Activated CD4-positive, alpha-beta T cell treated with anti-CD3 and anti-CD28 coated beads for 1 hour (primary cell): ENCODE data around the gene POLR2J.
"Not testable (repeated sequence)": the region's sequence is repeated elsewhere in the genome, so short reads cannot be mapped to it uniquely, and the experiment has no call there.

ENCODE experiments used
- DNase-seq: peaks from one replicate; pipeline ENCODE4 v3.0.0-alpha.2; 2020

Gene POLR2J

DNA sequence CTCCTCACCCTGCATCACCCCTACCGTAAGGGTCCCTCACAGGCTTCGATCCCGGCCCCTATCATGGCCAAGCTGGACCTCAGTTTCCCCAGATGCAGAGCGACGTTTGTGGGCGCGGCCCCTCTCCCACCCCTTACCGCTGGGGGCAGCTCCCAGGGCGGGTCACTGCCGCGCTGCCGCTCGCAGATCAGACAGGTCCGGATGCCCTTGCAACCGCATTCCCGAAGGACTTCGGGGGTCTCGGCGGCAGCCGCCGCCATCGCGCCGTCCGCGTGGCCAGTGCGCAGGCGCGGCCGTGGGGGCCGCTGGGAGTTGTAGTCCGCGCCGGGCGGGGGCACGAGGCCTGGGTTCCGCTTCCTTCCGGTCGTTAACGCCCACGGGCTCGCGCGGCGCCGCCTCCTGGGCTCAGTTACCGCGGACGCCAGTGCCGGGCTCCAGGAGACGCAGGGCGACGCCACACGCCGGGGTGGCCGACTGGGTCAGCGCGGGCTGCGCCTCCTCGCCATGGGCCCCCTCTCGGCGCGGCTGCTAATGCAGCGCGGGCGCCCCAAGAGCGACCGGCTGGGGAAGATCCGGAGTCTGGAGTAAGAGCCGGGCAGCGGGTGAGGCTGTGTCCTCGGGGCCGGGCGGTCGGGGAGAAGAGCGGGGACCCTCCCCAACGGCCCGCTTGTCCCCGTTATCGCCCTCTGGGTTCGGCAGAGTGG, 14.0 kb downstream of the POLR2J start, which contains the start of the genes ALKBH4 and LRWD1:
Gene ALKBH4, minus strand, starts transcription at position 287 of the 704 bp plus-strand sequence. Its CDS starts 27 bp downstream, at position 260.
Gene LRWD1, plus strand, starts transcription at position 408 of the 704 bp plus-strand sequence. Its CDS starts 97 bp downstream, at position 505.
- DNase-seq, result peak; percentile 91

- no peak for DNase-seq
Observed at GRCh38 chr7:102463841-102464576, 14.7 kb downstream of the POLR2J start.

- DNase-seq, result no peak
Observed at GRCh38 chr7:102460467-102460866, 18.3 kb downstream of the POLR2J start.

GRCh38 chr7:102459221-102459844, 19.4 kb downstream of the POLR2J start:
- DNase-seq, result no peak

GRCh38 chr7:102457352-102457924, 21.3 kb downstream of the POLR2J start:
- DNase-seq, result no peak

GRCh38 chr7:102456327-102456726, 22.4 kb downstream of the POLR2J start:
- DNase-seq, result no peak

DNA sequence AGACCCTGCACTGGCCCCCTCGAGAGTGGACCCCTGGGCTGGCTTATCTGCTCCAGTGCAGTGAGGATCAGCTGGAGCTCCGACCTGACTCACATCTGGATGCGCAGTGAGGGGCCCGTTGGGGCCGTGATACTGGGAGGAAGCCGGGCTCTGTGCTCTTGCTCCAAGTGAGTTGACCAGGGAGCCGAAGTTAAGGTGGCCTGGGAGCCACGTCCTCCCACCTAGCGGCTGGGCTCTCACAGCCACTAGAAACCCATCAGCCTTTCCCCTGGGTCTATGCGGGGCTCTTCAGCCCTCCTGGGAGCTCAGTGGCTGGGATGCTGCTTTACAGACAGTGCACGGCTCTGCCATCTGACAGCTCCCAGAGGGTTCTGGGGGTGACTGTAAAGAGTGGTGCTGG, 23.1 kb downstream of the POLR2J start:
- no peak for DNase-seq

DNA sequence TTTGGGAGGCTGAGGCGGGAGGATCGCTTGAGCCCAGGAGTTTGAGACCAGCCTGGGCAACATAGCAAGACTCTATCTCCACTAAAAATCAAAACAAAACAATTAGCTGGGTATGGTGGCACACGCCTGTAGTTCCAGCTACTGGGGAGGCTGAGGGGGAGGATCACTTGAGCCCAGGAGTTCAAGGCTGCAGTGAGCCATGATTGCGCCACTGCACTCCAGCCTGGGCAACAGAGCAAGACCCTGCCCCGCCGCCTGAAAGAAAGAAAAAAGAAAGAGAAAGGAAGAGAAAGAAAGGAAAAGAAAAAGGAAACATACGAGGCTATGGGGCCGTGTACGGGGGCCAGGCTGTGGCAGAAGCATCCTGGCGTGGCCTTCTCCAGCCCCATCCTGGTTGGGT, 23.8 kb downstream of the POLR2J start:
- DNase-seq, result not testable (repeated sequence)

DNA sequence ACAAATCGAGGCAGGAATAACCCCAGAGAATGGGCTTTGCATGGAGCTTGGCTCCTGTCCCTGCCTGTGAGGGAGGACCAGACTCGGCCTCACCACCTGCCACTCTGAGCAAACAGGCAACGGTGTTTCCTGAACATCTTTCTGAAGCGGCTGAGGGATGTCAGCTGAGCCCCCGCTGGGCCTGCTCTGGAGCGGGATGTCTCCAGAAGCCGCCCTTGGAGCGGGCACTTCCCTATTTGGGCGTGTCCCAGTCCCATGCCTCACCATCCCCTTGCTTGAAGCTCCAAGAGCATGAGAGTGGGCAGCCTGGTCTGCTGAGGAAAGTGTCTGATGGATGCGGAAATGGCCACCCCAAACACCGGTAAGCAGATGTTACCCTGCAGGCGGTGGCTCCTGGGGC, 24.3 kb downstream of the POLR2J start:
- no peak for DNase-seq

DNA sequence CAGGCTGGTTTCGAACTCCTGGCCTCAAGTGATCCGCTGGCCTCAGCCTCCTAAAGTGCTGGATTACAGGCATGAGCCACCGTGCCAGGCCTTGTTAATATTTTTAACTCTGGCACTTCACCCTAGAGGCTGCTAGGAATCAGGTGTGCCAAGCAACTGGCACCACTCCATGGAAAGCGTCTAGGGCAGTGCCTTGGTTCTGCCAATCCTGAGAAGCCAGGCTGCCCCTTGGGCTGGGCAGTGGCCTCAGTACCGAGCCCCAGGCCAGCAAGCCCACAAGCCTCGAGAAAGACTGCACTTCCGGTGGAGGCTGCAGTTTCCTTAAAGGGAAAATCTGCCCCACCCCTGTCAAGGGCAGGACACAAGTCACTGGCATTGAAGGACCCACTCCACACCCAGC, 25.4 kb downstream of the POLR2J start:
- DNase-seq, result no peak

DNA sequence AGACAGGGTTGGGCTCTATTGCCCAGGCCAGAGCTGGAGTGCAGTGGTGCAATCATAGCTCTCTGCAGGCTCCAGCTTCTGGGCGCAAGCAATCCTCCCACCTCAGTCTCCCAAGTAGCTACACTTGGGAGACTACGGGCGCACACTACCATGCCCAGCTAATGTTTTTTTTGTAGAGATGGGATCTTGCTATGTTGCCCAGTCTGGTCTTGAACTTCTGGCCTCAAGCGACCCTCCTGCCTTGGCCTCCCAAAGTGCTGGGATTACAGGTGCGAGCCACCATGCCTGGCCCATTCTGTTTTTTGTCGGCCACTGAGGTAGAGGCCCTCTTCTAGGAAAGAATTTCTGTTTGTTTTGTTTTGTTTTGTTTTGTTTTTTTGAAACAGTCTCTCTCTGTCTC, 26.3 kb downstream of the POLR2J start:
- DNase-seq, result no peak

DNA sequence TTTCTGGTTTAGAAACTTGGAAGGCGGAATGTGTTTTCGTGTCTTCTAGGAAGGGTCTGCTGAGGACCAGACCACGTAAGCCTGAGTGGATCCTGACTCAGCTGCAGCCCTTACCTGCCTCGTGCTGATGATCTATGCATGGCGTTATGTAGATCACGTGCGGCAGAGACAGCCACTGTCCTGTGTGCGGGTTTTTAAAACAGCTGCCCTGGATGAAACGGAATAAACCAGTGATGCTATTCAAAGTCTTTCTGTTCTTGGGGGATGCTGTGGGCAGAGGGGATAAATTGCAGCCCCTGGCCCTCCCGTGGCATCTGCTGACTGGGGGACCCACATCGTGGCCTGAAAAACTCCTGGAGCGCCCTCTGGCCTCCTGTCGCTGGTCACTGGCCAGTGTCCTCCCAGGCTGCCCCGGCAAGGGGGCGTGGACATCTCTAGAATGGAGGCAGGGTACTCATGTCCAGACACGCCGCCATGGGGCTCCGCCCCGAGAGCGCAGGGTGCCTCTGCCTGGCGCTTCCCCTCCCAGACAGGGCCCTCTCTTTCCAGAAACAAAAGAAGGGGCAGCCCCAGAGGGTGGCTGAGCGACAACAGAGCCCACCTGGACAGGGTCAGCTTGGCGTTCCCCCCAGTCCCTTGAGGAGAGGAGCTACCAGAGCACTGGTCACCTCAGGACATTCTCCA, 27.2 kb downstream of the POLR2J start:
- no peak for DNase-seq

DNA sequence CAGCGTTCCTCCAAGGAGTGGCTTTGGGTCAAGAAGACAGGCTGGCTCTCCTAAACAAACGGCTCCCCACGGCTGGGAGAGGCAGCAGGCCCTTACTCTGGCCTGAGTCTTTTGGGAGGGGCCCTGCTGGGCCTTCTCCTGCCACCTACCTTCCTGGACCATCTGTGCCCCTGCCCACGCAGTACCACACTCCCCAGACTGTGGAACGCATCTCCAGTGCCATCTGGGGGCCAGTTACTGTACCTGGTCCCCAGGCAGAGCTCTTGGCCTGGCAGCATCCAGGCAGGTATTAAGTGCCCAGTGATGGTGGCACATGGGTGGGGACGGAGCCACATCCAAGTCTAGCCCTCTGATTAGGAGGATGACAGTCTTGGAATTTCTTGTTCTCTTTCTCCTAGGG, 28.5 kb downstream of the POLR2J start:
- DNase-seq, result peak; percentile 48

GRCh38 chr7:102449136-102449535, 29.6 kb downstream of the POLR2J start:
- no peak for DNase-seq

- DNase-seq, result no peak
Observed at GRCh38 chr7:102447311-102447710, 31.4 kb downstream of the POLR2J start.

- no peak for DNase-seq
Observed at GRCh38 chr7:102446387-102447156, 32.1 kb downstream of the POLR2J start.

DNA sequence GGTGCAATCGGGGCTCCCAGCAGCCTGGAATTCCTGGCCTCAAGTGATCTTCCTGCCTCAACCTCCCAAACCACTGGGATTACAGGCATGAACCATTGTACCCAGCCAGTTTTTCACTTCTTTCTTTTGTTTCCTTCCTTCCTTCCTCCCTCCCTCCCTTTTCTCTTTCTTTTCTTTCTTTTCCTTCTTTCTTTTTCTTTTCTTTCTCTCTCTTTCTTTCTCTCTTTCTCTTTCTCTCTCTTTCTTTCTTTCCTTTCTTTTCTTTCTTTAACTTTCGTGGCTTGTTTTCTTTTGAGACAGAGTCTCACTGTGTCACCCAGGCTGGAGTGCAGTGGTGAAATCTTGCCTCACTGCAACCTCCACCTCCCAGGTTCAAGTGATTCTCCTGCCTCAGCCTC, 33.0 kb downstream of the POLR2J start:
- DNase-seq, result no peak

- DNase-seq, result no peak
Observed at GRCh38 chr7:102444961-102445673, 33.6 kb downstream of the POLR2J start.

DNA sequence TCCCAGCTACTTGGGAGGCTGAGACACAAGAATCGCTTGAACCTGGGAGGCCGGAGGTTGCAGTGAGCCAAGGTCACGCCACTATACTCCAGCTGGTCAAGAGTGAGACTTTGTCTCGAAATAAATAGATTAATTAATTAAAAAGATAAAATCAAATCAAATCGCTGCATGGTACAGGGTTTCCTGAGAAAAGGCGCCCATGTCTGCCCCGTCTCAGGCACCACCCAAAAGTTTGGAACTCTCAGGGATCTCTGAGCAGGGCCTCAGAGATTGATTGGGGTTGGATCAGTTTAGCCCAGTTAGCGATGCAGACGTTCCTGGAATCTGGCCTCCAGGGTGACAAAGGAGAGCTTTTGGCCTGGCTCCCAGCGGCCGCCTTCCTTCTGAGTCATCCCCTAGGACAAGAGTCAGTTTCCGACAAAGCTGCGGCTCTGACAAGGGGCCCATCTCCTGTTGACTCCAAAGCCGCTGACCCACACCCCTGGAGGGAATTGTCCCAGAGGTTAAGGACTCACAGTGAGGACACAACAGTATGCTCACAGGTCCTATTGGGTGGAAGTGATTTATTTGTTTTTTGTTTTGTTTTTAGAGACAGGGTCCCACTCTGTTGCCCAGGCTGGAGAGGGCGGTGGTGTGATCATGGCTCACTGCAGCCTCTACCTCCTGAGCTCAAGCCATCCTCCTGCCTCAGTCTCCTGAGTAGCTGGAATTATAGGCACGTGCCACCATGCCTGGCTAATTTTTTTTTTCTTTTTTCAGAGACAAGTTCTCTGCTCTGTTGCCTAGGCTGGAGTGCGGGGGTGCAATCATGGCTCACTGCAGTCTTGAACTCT, 38.5 kb downstream of the POLR2J start:
- DNase-seq, result no peak

GRCh38 chr7:102436118-102436517, 42.6 kb downstream of the POLR2J start:
- DNase-seq, result no peak
